ENCODE results near the gene SEMA4B. TPM values are rescaled to one million over a fixed set of nuclear protein-coding genes. Genes with fewer than 3 reads are reported as not detected.

SEMA4B gene
- total and polyA plus RNA-seq, 9 donors = 2.1 to 9.6 (median 7.0) TPM

Other genes starting within 250 kb of the SEMA4B start
- gene ZNF710, start 200.0 kb upstream of the SEMA4B start, total RNA-seq = 6.1 TPM
- 10 to 100 TPM; 10.2 to 23.5 (median 14.2) TPM for gene ZNF710, start 200.0 kb upstream of the SEMA4B start, polyA plus RNA-seq (ENCODE audit: insufficient read depth in 1 of 8, insufficient read length in 8 of 8, low replicate concordance in 1 of 8)
- gene IDH2, start 98.9 kb upstream of the SEMA4B start, total RNA-seq = 215 TPM
- 100 to 1,000 TPM; 232 to 286 (median 263) TPM for gene IDH2, start 98.9 kb upstream of the SEMA4B start, polyA plus RNA-seq (ENCODE audit: insufficient read depth in 1 of 8, insufficient read length in 8 of 8, low replicate concordance in 1 of 8)
- 13.2 TPM for gene CIB1, start 32.6 kb downstream of the SEMA4B start, total RNA-seq
- gene CIB1, start 32.6 kb downstream of the SEMA4B start, polyA plus RNA-seq (ENCODE audit: insufficient read depth in 1 of 8, insufficient read length in 8 of 8, low replicate concordance in 1 of 8) = 10 to 100 TPM; 21.6 to 28.0 (median 24.6) TPM
- 2.9 TPM for gene GDPGP1, start 32.9 kb downstream of the SEMA4B start, total RNA-seq
- gene GDPGP1, start 32.9 kb downstream of the SEMA4B start, polyA plus RNA-seq (ENCODE audit: insufficient read depth in 1 of 8, insufficient read length in 8 of 8, low replicate concordance in 1 of 8) = 1 to 10 TPM; 1.5 to 3.8 (median 2.4) TPM
- gene TTLL13, start 48.2 kb downstream of the SEMA4B start, total RNA-seq = 0.09 TPM
- gene TTLL13, start 48.2 kb downstream of the SEMA4B start, polyA plus RNA-seq (ENCODE audit: insufficient read depth in 1 of 8, insufficient read length in 8 of 8, low replicate concordance in 1 of 8) = under 1 TPM in 4 of 8 donors, not detected in 4; 0.10 to 0.86 (median 0.24) TPM
- 103 TPM for gene NGRN, start 64.3 kb downstream of the SEMA4B start, total RNA-seq
- 100 to 1,000 TPM; 102 to 110 (median 105) TPM for gene NGRN, start 64.3 kb downstream of the SEMA4B start, polyA plus RNA-seq (ENCODE audit: insufficient read depth in 1 of 8, insufficient read length in 8 of 8, low replicate concordance in 1 of 8)
- 2.3 TPM for gene ZNF774, start 151.0 kb downstream of the SEMA4B start, total RNA-seq
- gene ZNF774, start 151.0 kb downstream of the SEMA4B start, polyA plus RNA-seq (ENCODE audit: insufficient read depth in 1 of 8, insufficient read length in 8 of 8, low replicate concordance in 1 of 8) = 1 to 10 TPM; 1.1 to 2.4 (median 2.1) TPM
- gene IQGAP1, start 186.9 kb downstream of the SEMA4B start, total RNA-seq = 80.6 TPM
- 100 to 1,000 TPM in 1 of 8 donors, 10 to 100 TPM in 7; 61.9 to 107 (median 73.7) TPM for gene IQGAP1, start 186.9 kb downstream of the SEMA4B start, polyA plus RNA-seq (ENCODE audit: insufficient read depth in 1 of 8, insufficient read length in 8 of 8, low replicate concordance in 1 of 8)

All from muscle of leg (tissue), 9 donors.